Fibroblast of gingiva (primary cell): ENCODE measurements around the gene MPO.

Experiments used
- DNase-seq: peaks from one replicate; pipeline ENCODE4 v3.0.0-alpha.2; 2011; ENCODE audit warnings: low read depth

Gene MPO

DNA sequence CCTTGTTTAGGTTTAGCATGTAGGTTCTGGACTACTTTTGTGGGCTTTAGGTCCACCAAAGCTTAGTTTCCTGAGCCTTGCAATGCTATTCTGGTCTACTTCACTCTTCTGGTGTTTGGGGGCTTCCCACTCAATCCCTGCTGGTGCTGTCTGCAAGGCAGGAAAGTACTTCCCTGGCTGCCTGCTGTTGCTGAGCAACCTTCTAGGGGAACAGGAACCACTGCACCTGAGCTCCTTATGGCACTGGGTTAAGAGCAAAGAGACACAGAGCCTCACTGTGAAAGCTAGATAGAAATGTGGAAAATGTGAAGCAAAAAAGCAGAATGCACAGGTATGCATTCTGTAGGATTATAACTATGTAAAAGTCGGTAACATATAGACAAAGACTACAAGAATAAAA, 17.0 kb downstream of the MPO start:
- DNase-seq = no peak

DNA sequence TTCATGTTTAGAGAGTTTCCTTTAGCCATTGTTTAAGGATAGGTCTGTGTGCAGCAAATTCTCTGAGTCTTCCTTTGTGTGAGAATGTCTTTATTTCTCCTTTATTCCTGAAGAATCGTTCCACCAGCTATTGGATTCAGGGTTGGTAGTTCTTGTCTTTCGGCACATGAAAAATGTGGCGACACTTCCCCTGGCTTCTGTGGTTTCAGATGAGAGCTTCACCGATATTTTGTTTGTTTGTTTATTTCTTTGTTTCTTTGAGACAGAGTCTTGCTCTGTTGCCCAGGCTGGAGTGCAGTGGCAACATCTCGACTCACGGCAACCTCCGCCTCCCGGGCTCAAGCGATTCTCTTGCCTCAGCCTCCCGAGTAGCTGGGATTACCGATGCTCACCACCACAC, 18.6 kb downstream of the MPO start:
- no peak for DNase-seq

DNA sequence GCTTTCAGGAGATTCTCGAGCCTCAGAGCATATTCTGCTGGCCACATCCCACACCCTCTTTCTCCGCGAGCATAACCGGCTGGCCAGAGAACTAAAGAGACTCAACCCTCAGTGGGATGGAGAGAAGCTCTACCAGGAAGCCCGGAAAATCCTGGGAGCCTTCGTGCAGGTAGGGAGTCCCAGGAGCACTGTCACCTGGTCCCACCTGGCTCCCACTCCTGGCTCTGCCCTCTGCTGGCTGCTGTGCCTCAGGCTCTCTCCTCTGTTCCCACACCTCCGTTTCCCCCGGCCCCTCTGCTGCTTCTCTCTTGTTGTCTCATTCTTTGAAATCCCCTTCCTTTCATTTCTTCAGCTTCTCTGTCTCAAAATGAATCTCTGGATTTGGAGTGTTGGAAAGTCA, 25.9 kb downstream of the MPO start:
- DNase-seq = no peak

DNA sequence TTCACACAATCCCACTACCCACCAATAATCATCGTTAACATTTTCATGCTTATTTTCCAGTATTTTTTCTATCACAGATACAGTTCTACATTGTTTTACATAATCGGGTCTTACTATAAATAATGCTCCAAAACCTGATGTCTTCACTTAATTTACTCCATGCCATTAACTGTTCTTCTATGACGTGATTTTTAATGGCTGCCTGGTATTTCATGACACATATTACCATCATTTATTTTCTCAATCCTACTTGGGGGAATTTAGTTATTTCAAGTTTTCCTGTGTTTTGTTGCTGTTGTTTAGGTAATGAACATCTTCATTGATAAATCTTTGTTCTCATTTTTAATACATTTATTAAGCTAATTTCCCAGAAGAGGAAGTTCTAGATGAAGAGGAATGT, 27.7 kb downstream of the MPO start:
- DNase-seq = no peak

DNA sequence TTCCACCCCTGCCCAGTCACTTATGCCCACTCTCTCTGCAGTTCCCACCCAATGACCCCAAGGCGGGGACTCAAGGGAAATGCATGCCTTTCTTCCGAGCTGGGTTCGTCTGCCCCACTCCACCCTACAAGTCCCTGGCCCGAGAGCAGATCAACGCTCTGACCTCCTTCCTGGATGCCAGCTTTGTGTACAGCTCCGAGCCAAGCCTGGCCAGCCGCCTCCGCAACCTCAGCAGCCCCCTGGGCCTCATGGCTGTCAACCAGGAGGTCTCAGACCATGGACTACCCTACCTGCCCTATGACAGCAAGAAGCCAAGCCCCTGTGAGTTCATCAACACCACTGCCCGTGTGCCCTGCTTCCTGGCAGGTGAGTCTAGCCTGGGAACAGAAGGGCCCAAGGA, 28.6 kb downstream of the MPO start:
- DNase-seq = no peak

DNA sequence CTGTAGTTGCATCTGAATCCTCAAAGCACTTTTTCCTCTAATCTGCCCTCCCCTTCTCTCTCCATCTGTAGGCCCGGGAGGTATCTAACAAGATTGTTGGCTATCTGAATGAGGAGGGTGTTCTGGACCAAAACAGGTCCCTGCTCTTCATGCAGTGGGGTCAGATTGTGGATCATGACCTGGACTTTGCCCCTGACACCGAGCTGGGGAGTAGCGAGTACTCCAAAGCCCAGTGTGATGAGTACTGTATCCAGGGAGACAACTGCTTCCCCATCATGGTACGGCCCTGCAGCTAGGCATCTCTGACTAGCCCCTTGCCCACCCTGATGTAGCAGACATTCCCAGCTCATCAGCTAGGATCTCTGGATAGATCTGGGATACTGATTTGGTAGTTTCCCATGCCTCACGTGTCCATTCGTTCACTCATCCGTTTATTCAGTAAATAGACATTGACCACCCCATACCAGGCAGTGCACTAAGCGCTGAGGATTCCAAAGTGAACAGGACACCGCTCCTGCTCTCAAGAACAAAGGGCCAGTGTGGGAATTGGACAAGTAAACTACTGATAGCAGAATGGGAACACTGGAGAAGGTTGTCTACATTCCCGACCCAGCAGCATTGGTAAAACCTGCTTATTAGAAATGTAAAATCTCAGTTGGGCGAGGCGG, 30.3 kb downstream of the MPO start:
- DNase-seq = no peak

DNA sequence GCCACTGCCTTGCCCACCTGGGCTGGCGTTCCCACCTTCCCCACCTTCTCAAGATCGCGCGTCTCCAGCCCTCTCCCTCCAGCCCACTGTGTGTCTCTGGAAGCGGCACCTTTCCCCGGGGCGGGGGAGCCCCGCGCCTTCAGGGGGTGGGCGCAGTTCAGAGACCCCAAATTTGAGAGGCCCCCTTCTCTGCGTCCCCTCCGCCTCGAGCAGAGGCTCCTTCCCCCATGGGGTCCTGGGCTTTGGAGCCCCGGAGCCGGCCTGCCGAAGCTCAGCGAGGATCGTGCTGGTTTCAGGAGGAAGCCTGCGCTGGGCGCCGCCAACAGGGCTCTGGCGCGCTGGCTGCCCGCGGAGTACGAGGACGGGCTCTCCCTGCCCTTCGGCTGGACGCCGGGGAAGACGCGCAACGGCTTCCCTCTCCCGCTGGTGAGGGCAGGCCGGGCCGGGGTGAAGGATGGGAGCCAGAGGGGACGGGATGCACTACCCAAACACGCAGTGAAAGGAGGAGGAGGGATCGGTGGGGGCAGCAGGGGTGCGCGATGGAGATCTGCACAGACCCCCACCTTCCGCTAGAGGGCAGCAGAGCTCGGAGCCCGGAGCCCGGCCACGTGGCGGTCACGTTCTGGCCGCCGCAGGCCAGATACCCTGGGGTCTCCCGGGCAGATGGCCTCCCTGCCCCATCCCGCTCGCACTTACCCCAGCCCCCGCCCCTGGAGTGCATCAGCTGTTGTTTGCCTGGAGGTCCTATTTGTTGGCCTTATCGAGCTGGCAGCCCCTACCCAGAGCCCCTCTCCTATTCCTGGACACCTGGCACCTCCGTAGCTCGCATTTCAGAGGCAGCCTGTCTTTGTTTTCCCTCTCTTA, 31.2 kb downstream of the MPO start:
- peak; percentile 27 for DNase-seq

DNA sequence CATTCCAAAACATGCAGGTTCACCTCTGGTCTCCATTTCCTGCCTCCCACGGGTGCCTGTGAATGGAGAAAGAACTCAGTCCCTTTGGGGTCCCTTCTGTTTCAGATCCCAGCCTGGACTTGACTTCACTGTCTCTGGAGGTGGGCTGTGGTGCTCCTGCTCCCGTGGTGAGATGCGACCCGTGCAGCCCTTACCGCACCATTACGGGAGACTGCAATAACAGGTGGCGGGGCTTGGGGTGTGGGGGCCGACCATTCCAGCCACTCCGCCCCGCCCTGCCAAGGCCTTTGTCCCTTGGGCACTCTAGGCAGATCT, 31.8 kb downstream of the MPO start:
- no peak for DNase-seq

DNA sequence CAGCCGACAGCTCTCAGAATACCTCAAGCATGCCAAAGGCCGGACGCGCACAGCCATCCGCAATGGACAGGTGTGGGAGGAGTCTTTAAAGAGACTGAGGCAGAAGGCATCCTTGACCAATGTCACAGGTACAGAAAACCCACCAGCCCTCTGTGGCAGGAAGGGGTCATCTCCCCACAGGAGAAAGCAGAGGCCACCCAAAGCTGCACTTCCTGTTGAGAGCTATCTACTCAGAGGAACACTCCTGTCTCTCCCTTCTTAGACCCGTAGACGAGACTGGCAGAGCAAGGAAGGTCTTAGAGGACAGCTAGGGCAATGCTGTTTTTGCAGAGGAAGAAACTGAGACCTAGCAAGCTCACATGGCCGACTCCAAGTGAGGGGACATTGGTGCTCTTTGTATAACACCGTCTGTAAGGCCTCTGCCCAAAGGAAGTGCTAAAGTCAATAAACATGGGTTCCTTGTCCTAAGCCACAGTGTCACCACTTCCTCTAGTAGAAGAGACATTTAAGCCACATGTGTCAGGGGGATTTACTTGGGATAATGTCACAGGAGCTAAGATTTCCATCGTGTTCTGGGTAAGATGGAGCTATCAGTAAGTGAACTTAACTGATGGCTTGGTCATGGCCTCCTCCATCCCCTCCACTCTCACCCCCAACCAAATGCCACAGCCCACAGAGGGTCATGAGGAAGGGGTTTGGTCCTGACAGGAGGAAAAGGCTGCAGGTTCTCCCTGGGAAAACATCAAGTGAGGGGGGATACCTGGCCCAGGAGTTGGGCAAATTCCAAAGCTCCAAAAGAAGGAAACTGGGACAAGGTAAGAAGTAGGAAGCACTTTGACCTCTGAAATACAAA, 33.0 kb downstream of the MPO start:
- DNase-seq = no peak

DNA sequence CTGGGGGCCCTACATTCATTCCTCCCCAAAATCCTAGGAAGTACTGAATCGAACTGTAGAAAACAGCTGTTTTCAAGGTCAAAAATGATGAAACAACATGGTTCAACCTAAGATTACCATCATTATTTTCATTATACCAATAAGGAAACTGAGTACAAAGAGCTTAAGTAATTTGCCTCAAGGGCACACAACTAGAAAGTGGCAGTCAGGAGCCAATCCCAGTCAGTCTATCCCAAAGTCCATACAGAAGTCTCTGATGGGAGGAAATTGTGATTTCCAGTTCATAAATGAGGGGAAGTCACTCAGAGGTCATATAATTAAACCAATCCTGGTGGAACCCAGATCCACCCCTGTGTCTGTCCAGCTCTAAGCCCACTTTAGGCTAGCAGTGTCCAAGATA, 34.0 kb downstream of the MPO start:
- DNase-seq = no peak

DNA sequence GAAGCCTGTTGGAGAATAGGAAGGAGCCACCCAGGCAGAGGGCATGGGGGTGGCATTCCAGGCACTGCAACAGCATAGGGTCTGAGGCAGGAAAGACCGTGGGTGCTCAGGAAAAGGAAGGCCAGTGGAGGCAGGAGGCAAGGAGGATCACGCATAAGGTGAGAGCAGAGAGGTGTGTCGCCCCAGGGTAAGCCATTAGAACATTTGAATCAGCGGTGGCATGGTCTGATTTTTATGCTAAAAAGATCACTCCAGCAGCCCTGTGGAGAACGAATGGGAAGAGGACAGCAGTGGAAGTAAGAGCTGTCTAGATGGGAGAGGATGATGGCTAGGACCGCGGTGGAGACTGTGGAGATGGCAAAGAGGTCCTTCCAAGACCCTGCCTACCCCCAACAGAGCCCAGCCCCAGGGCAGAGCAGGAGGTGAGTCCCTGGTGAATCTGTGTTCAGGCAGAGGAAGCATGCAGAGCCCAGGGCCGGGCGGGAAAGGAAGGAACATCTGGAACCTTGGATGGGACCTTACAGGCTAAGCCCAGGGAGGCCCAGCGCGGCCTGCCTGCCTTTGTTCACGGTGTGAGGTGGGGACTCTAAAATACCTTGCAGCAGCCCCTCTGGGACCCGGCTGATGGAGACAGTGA, 34.5 kb downstream of the MPO start:
- DNase-seq = no peak

DNA sequence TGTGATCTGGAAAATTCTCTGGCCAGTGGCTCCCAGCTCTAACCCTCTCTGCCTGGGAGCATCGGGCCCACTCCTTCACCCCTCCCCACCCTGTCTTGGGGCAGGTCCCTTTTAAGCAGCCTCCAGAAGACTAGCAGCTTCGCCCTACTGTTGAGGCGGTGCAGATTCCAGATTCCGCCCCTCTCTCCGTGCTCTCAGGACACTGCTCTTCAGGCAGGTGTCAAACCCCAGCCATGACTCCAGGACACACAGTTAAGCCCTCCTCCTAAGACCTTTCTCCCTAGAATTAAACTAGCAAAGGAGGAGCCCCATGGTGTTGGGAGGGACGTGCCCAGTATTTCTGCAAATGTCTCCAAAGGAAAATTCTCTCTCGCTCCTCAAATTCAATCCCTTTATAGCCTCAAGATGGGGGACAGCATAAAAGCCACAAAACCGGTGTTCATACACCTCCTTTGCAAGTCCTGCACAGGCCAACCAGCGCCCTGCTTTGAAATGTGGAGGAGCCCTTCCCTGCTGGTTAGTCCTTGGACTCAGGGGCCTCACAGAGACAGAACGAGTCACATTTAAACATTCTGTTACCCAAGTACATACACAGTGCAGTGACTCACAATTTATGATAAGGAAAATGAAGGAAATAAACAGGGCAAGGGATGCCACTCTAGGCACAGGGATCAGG, 35.2 kb downstream of the MPO start:
- no peak for DNase-seq

DNA sequence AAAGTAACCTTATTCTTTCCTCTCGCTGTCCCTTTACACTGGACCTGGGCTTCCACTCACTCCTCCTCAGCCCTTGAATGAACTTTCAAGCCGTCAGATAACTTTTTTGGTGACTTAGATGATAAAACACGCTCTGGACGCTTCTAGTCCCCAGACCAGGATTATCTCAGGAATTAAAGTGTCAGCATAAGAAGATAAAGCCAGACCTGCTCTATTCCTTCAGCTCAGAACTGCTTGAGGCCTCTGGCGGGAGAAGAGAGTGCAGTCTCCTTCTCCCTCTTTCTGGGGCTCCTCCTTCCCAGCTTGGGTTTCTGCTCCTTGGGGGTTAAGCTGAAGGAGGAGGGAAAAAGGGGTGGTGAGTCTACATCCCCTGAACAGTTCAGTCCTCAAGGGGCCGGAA, 35.8 kb downstream of the MPO start:
- DNase-seq = no peak

DNA sequence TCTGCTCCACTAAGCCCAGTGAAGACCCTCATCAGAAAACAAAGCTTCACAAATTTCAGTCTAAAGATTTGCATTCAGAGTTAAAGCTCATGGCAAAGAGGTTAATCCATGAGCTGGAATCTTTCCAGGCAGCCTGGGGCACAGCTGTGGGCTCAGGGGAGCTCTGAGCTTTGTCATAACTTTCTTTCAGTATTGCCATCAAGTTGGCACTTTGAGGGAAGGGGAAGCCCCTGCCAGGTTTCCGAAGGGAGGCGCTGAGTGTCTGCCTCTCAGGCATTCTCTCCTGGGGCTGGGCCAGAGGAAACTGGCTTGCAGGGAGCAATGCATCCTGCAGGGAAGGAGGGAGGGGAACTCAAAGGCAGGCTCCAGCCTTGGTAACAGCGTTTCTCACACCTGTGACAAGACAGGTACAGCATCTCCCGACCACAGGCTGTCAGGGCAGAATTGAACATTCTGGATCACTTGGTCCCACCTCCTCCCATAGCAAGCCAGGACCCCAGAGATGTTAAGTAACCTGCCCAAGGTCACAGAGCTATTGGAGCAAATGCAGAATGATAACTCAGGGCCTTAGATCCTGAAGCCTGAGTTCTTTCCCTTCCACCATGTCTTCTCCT, 38.5 kb downstream of the MPO start:
- DNase-seq = no peak

DNA sequence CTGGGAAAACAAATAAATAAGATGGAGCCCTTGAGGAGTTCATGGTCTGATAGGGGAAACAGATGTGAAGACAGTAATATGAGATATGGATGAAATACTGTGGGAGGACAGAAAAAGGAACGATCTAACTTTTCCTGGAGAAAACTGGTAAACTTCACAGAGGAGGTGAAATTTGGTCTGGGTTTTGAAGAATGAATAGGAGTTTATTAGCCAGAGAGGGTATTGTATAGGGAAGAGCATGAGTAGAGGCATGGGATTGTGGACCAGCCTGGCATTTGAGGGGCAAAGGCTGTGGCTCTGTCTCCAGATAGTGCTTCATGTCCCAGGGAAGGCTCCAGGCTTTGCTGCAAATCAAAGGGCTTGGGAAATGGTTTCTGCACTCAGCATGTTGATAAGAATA, 40.7 kb downstream of the MPO start:
- no peak for DNase-seq

DNA sequence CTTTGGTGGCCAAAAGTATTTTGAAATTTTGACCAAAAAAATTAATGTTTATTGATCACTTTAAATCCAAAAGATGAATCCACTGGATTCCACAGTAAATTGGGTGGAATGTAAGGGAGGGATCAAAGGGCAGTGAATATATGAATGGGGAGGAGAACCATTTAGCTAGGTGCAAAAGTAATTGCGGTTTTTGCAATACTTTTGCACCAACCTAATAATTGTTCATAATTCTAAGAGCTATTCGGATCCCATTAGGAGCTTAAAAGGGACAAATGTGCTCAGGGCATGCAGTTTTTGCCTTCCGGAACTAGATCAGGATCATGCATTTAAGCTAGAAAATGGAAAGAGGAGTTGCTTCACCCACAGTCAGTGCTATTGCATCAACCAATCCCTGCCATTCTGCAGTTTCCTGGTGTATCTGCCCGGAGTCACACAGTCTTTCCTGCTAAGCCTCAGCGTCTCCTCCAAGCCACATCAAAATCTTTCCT, 42.5 kb downstream of the MPO start, which contains the start of gene LPO:
Gene LPO (plus strand): TSS at position 438 of the 488 bp plus-strand sequence. CDS start 4,396 bp downstream, outside the sequence.
- DNase-seq = no peak

DNA sequence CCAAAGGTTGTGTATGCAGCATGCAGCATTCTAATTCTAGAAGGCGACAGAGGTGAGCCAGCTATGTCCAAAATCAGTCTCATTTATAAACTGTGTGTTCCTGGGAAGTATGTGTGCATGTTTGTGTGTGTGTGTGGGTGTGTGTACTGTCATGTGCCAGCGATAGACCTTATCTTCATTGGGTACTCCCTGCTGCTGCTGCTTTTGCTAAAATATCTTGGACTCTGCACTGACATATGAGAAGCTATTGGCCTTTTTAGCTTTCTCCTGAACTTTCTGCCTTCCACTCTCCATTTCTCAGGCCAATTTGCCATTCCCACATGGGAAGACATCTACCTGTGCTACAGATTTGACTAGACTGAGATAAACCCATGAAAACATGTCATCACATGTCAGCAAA, 44.3 kb downstream of the MPO start:
- DNase-seq = no peak

DNA sequence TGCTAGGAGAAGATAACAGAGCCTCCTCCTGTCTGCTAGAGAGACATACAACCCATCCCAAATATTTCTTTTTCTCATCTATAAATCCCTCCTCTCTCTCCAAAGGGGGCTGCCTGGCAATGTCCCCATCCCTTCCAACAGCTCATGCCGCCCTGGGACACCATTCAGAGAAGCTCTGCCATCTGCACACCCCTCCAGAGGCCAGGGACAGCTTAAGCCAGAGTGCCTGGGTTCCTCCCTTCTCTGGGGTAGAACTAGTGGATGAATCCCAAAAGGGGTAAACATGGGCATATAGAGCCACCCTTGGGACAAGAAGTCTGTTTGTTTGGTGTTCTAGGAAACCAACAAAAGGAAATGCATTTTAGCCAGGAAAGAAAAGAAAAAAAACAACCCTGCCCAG, 44.9 kb downstream of the MPO start:
- no peak for DNase-seq

DNA sequence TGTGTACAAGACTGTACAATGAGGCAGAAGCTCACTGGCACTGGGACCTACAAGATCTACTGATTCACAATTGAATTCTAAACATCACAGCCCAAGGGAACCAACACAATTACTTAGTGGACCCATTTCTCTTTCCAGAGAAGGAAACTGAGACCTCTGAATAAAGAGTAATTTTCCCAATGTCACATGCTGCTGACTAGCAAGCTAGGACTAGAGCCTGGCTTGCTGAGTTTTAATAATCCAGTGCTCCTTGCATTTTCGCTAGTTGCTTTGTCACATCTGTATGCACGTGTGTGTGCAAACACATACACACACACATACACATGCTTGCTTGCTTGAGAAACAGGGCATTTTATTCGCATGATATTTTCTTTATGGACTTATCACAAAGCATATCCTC, 46.2 kb downstream of the MPO start:
- DNase-seq = no peak

DNA sequence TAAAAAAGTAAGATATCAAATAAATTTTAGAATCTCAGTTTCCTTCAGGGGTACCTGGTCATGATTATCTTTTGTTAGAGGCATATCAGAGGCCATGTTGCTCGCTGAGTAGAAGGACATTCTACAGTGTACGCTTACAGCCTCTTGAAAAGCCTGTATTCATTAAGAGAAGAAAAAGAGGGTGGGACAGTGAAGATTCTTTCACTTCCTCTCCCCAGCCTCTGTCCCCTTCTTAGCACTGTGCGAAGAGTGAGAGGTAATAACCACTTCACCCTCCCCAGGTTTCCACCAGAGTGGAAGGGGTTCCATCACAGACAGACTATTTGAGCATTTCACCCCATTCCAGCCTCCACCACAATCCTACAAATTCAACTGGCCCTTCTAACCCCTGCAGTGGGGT, 47.2 kb downstream of the MPO start:
- DNase-seq = no peak

DNA sequence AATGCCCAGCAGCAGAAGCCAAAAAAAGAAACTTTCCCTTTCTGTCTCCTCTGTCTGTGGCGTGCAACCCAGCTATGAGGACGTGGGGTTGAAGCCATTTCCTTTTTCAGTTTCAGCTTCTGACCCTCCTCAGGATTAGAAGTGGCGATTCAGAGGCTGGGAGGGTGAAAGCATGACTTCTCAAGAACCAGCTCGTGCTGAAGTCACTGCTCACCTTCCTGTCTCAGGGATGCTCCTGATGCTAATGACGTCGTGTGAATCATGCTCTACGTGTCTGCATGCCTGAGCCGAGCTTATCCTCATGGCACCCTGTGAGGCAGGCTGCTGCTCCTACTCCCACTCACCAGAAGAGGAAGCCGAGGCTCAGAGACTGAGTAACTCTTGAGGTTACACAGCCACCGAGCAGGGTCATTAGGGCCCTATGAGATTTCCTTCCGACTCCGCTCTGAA, 48.0 kb downstream of the MPO start:
- no peak for DNase-seq
